ENCODE results near the gene RTTN. TPM values are rescaled to one million over a fixed set of nuclear protein-coding genes. Genes with fewer than 3 reads are reported as not detected.

RTTN gene
- total and polyA plus RNA-seq, 2 of the 4 experiments (the other 2 are of a cell fraction) = 5.8 to 19.9 TPM

GRCh38 chr18:70233974-70234373 is 28.5 kb upstream of the RTTN start:
- no peak for ATAC-seq (ENCODE audit: low read depth)
- intact Hi-C loops (cut with micrococcal nuclease) (no loop called here), dilution Hi-C loops (cut with HindIII; ENCODE audit: low sequenced_read_pairs, unreplicated experiment) (no loop called here), in situ Hi-C loops (cut with MboI; ENCODE audit: low sequenced_read_pairs) (no loop called here)
- TF ChIP-seq SMC3 (IDR thresholded peaks at IDR 0.05; ENCODE audit: low read depth, low read length) = no peak
- TF ChIP-seq MAFK (IDR thresholded peaks at IDR 0.05; ENCODE audit: low read depth, low read length) = peak; percentile 32; the same call in 1 of the 2 replicates
- Histone ChIP-seq H3K4ac (ENCODE audit: low read depth, low read length) (no peak overlapping the region), H3K36me3 (ENCODE audit: control insufficient read depth, insufficient read depth, low read length) (no peaks in the 10 kb centered on the region), H3K18ac (ENCODE audit: low read depth, low read length) (no peak overlapping the region), H3K79me1 (ENCODE audit: low read depth in 1 of 2, low read length in 2 of 2) (no peaks in the 10 kb centered on the region), H4K8ac (ENCODE audit: low read depth in 2 of 2, low read length in 2 of 2) (no peak overlapping the region), H3K9ac (ENCODE audit: low read depth, low read length) (no peak overlapping the region), H2BK120ac (ENCODE audit: low read depth, low read length) (no peak overlapping the region), H4K5ac (ENCODE audit: low read depth, low read length) (no peak overlapping the region), H2AK9ac (replicated peaks; ENCODE audit: low read depth, low read length, poor library complexity) (no peak overlapping the region), H3K14ac (replicated peaks; ENCODE audit: low read depth, low read length) (no peak overlapping the region), H3K23ac (ENCODE audit: low read depth, low read length) (no peak overlapping the region), H2BK20ac (ENCODE audit: low read depth, low read length) (no peak overlapping the region), H2BK15ac (ENCODE audit: low read depth, low read length) (no peak overlapping the region), H3K56ac (ENCODE audit: extremely low read depth, insufficient read depth, low read length) (no peak overlapping the region), H3K27me3 (ENCODE audit: control insufficient read depth, insufficient read depth, low read length) (peaks cover 1% of the 10 kb centered on the region; the same call in 1 of the 2 replicates), H3K4me2 (ENCODE audit: low read depth, low read length) (no peak overlapping the region), H3K9me3 (ENCODE audit: control insufficient read depth, insufficient read depth, low read length) (no peaks in the 10 kb centered on the region; the same call in 1 of the 2 replicates), H4K20me1 (ENCODE audit: insufficient read depth, low read length) (no peaks in the 10 kb centered on the region), H3K9me1 (ENCODE audit: insufficient read depth, low read length) (no peaks in the 10 kb centered on the region), H2AK5ac (ENCODE audit: low read depth, low read length) (no peak overlapping the region), H2BK5ac (ENCODE audit: low read depth, low read length, poor library complexity, severe bottlenecking) (no peak overlapping the region), H4K91ac (ENCODE audit: insufficient read depth, low read depth, low read length) (no peak overlapping the region), H3K4me3 (ENCODE audit: insufficient read depth, low read depth, low read length) (no peak overlapping the region), H3K4me1 (ENCODE audit: control insufficient read depth, insufficient read depth, low read length) (no peaks in the 10 kb centered on the region), H2AFZ (replicated peaks; ENCODE audit: low read length, poor library complexity) (no peak overlapping the region), H3K27ac (ENCODE audit: insufficient read depth, low read length) (no peak overlapping the region)
- ChIA-PET CTCF (no interaction called here), POLR2A (ENCODE audit: unreplicated experiment) (no interaction called here)
- BruUV-seq (replicated peaks) = no TSS peak
- no peak for DNase-seq
